ENCODE measurements around the gene FIGNL1. TPM values are rescaled to one million over a fixed set of nuclear protein-coding genes. Genes with fewer than 3 reads are reported as not detected.

The FIGNL1 gene
- polyA plus RNA-seq, 3 donors: 21.4 to 31.5 (median 26.5) TPM

- no peak for DNase-seq (ENCODE audit: extremely low read depth in 1 of 11, low read depth in 9 of 11, low spot score in 4 of 11)
These were observed 40.0 kb downstream of the FIGNL1 start for GRCh38 chr7:50409856-50410745.

DNA sequence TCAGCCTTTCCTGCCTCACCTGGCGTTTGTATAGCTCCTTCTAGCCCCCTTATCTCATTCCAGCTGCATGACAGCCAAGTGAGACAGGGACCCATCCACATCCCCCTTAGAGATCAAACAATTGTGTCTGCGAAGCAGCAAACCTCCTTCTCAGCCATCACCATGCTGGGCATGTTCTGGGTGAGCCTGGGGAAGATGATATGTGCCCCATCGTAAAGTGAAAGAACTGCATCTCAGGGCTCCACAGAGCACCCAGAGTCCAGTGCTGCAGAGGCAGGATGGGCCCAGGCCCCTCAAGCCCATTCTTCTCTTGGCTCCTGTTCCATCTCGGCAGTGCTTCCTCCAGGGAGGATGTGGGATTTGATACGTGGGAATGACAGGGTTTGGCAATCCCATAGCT is 43.2 kb downstream of the FIGNL1 start:
- no peak for DNase-seq (ENCODE audit: extremely low read depth in 1 of 11, low read depth in 9 of 11, low spot score in 4 of 11)

DNA sequence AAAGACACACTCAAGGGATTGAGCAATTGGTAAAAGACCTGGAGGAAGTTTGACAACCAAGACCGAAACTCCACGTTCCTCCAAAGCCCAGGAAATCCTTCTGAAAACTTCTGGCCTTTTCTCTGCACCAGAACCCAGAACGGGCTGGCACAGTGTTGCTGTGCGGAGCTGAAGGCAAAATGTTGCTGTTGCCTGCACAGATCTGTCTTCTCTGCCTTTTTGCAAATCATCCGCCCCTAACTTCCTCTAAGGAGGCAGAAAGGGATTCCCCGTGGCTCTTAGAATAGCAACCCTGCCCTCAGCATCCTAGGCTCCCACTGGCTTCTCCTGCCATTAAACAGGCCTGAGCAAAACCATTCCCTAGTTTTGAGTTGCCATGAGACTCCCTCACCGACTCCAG is 44.9 kb downstream of the FIGNL1 start:
- DNase-seq (ENCODE audit: extremely low read depth in 1 of 11, low read depth in 9 of 11, low spot score in 4 of 11): no peak

DNA sequence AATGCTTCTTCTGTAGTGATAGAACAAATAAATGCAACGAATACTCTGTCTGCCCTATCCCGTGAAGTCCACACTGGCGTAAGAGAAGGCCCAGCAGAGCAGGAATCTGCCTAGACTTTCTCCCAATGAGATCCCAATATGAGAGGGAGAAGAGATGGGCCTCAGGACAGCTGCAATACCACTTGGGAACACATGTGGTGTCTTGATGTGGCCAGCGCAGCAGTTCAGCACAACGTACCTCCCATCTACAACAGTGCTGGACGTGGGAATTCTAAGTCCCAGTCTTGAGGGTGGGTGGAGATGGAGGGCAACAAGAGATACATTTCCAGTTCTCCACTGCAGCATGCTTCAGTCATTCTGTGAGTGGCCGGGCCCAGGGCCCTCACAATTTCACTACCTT is 45.8 kb downstream of the FIGNL1 start:
- DNase-seq (ENCODE audit: extremely low read depth in 1 of 11, low read depth in 9 of 11, low spot score in 4 of 11): no peak

GRCh38 chr7:50400114-50400513 is 50.0 kb downstream of the FIGNL1 start:
- DNase-seq (ENCODE audit: extremely low read depth in 1 of 11, low read depth in 9 of 11, low spot score in 4 of 11): peak in 2 of 11 donors; percentile 4 to 16

- no peak for DNase-seq (ENCODE audit: extremely low read depth in 1 of 11, low read depth in 9 of 11, low spot score in 4 of 11)
These were observed 50.5 kb downstream of the FIGNL1 start for GRCh38 chr7:50399635-50400034.

DNA sequence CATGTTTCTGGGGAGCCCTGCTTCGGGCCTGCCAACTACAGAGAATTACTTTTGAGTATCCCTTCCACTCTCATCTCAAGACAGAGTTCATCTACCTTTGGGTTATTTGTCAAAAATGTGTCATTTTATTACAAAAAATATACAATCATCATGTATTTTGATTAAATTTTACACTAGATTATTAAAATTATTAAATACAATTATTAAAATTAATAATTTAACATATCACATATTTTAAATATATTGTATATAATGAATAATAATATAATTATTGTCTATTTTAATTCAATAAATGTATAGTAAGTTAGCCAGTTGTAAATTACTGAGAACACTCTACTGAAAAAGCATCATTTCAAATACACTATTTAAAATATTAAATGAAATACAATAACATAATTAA is 50.9 kb downstream of the FIGNL1 start:
- DNase-seq (ENCODE audit: extremely low read depth in 1 of 11, low read depth in 9 of 11, low spot score in 4 of 11): no peak

- DNase-seq (ENCODE audit: extremely low read depth in 1 of 11, low read depth in 9 of 11, low spot score in 4 of 11): no peak
These were observed 52.2 kb downstream of the FIGNL1 start for GRCh38 chr7:50397971-50398324.

- DNase-seq (ENCODE audit: extremely low read depth in 1 of 11, low read depth in 9 of 11, low spot score in 4 of 11): no peak
These were observed 52.7 kb downstream of the FIGNL1 start for GRCh38 chr7:50397320-50397970.

- no peak for DNase-seq (ENCODE audit: extremely low read depth in 1 of 11, low read depth in 9 of 11, low spot score in 4 of 11)
These were observed 53.3 kb downstream of the FIGNL1 start for GRCh38 chr7:50396856-50397255.

DNA sequence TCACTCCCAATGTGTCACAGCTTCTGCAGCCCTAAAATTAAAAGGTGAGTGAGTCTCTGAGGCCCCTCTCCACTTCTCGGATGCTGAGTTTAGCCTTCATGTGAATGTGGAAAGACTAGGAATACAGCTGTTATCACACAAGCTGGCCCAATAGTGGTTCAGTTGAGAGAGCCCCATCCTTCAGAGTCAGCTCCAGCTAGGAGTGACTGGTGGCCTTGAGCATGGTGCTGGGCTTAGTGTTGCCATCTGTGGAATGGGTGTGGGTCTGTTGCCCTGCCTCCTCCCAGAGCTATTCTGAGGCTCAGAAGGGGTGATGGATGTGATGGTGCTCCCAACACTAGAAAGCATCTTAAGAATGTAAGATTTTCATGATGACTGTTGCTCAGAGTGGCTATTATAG is 55.8 kb downstream of the FIGNL1 start:
- DNase-seq (ENCODE audit: extremely low read depth in 1 of 11, low read depth in 9 of 11, low spot score in 4 of 11): no peak

Other genes starting within 250 kb of the FIGNL1 start
- 1 to 10 TPM in 2 of 3 donors, under 1 TPM in 1; 0.98 to 1.8 (median 1.1) TPM for gene IKZF1, start 145.6 kb downstream of the FIGNL1 start, polyA plus RNA-seq (ENCODE audit: insufficient read length in 3 of 3)
- 10 to 100 TPM; 64.7 to 86.3 (median 75.1) TPM for gene DDC, start 115.1 kb upstream of the FIGNL1 start, polyA plus RNA-seq (ENCODE audit: insufficient read length in 3 of 3)

Data from renal cortex interstitium (tissue), 11 donors.